Transverse colon (tissue), 4 donors: Measurements from ENCODE around the gene GPC5. TPM values are rescaled to one million over a fixed set of nuclear protein-coding genes. Genes with fewer than 3 reads are reported as not detected.

Experiments
- DNase-seq: peaks from one replicate; pipeline ENCODE4 v3.0.0-alpha.2; 2019
- H3K27ac ChIP-seq, 4 donors: fragments of 200-600 bp; sonication (generic); 2 replicates each; pipeline ENCODE4 v1.5.1; 2016 to 2018; ENCODE audit warnings: inconsistent platforms in 4 of 4
- H3K27me3 ChIP-seq: fragments of 200-600 bp; sonication (generic); 2 replicates; pipeline ENCODE4 v1.5.1; 2017; ENCODE audit warnings: inconsistent platforms
- H3K36me3 ChIP-seq, 4 donors: fragments of 200-600 bp; sonication (generic); 2 replicates each; pipeline ENCODE4 v1.5.1; 2017 to 2019; ENCODE audit warnings: inconsistent platforms in 4 of 4
- H3K4me1 ChIP-seq, 4 donors: fragments of 200-600 bp; sonication (generic); 2 replicates each; pipeline ENCODE4 v1.5.1; 2017 to 2020; ENCODE audit warnings: inconsistent platforms in 4 of 4
- H3K4me3 ChIP-seq, 4 donors: fragments of 200-600 bp; sonication (generic); 1 replicate in 1 of 4; 2 replicates in 3 of 4; pipeline versions ENCODE4 v1.5.1 to v1.6.1; 2017 to 2019; ENCODE audit warnings: inconsistent platforms in 4 of 4
- H3K9me3 ChIP-seq, 2 donors: fragments of 200-600 bp; sonication (generic); 2 replicates each; pipeline ENCODE4 v1.5.1; 2017 to 2019; ENCODE audit warnings: inconsistent platforms in 2 of 2
- EP300 ChIP-seq: sonication (generic); formaldehyde crosslinking; IDR thresholded peaks from one replicate; pipeline ENCODE4 v1.6.1; 2017; ENCODE audit warnings: antibody characterized with exemption, low read depth
- POLR2A ChIP-seq: fragments of 450-650 bp; IDR thresholded peaks from one replicate; pipeline ENCODE4 v1.6.1; 2016; ENCODE audit warnings: antibody characterized with exemption, mild to moderate bottlenecking, moderate library complexity
- POLR2AphosphoS5 ChIP-seq, 3 donors: sonication (generic); formaldehyde crosslinking; IDR thresholded peaks; one replicate each; pipeline ENCODE4 v1.6.1; 2016; ENCODE audit warnings: antibody characterized with exemption in 3 of 3
- WGBS, 2 donors: methylation state at CpG; one replicate each; pipeline ENCODE4 v1.1.5; 2018; ENCODE audit warnings: low coverage in 1 of 2; 5-methylcytosine and 5-hydroxymethylcytosine counted together
- in situ Hi-C, 4 donors: fragments of 200-750 bp; cut with MboI; loops; one replicate each; pipeline versions ENCODE4 v1.15.0 to v1.15.1; 2017; ENCODE audit warnings: low sequenced_read_pairs in 3 of 4, low pct_ligation_motif_present in 1 of 4, low pct_unique_long_range_greater_than_20kb in 1 of 4
- intact Hi-C: fragments of 100-400 bp; cut with DNase I; formaldehyde crosslinking; loops from one replicate; pipeline ENCODE4 v1.15.1; 2023; ENCODE audit warnings: low total_unique reads
- total RNA-seq, 4 donors: library from RNA; depleted of rRNA; stranded (reverse); fragments of >200 nt; gene quantifications; one replicate each; pipeline ENCODE4 v1.1.0, GENCODE V29; 2016
- TF ChIP-seq, protein P1 (sequence below), 5 experiments: fragments of 200-600 bp in 3 of 5; fragments of 450-650 bp in 2 of 5; sonication (generic) in 3 of 5; IDR thresholded peaks; 1 replicate in 2 of 5; 2 replicates in 3 of 5; pipeline ENCODE4 v1.5.1; 2016 to 2017; ENCODE audit warnings: antibody characterized with exemption in 5 of 5, inconsistent platforms in 3 of 5, mild to moderate bottlenecking in 2 of 5, moderate library complexity in 1 of 5

GPC5 gene
- total RNA-seq, 4 donors from 2014 or later = 0.48 to 1.4 TPM; not detected in 2

DNA sequence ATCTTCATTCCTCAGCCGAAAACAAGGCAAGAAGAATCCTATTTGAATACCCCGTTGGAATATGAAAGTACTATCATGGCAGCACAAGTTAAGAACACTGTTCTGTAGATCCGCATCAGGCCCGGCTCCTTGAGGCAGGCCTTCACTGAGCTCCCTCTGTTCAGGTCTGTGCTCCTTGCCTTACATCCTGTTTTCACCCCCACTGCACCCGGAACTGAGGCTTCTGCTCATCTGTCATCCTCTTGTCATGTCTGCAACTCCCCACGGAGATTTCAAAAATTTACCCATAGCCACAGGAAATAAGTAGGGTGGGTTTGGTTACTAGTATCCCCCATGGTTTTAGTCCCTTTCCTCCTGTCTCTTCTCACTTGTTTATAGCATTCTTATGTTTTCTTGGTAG lies 861.9 kb downstream of the GPC5 start:
- 85 to 87% methylated on average over 6 of the region's 6 CpGs for WGBS, 2 donors

GRCh38 chr13:92262100-92262788 lies 863.8 kb downstream of the GPC5 start:
- Histone ChIP-seq H3K9me3 (no peaks in the 10 kb centered on the region), H3K27ac (no peak overlapping the region), H3K4me1 (no peaks in the 10 kb centered on the region), H3K36me3 (no peaks in the 10 kb centered on the region), H3K4me3 (no peak overlapping the region), H3K27me3 (no peaks in the 10 kb centered on the region)
- no peak for TF ChIP-seq POLR2AphosphoS5 (IDR thresholded peaks at IDR 0.05)
- TF ChIP-seq, protein P1, sequence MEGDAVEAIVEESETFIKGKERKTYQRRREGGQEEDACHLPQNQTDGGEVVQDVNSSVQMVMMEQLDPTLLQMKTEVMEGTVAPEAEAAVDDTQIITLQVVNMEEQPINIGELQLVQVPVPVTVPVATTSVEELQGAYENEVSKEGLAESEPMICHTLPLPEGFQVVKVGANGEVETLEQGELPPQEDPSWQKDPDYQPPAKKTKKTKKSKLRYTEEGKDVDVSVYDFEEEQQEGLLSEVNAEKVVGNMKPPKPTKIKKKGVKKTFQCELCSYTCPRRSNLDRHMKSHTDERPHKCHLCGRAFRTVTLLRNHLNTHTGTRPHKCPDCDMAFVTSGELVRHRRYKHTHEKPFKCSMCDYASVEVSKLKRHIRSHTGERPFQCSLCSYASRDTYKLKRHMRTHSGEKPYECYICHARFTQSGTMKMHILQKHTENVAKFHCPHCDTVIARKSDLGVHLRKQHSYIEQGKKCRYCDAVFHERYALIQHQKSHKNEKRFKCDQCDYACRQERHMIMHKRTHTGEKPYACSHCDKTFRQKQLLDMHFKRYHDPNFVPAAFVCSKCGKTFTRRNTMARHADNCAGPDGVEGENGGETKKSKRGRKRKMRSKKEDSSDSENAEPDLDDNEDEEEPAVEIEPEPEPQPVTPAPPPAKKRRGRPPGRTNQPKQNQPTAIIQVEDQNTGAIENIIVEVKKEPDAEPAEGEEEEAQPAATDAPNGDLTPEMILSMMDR (IDR thresholded peaks at IDR 0.05) = no peak
- TF ChIP-seq EP300 = no peak
- TF ChIP-seq POLR2A = no peak
- DNase-seq = no peak
- in situ Hi-C loops = no loop called here
- intact Hi-C loops = no loop called here
- WGBS, 2 donors = 50 to 53% methylated on average over 3 of the region's 3 CpGs

More for the DNA sequence above, 861.9 kb downstream of the GPC5 start:
- intact Hi-C loops (no loop called here), in situ Hi-C loops (no loop called here)
- Histone ChIP-seq H3K4me1 (no peaks in the 10 kb centered on the region), H3K9me3 (no peaks in the 10 kb centered on the region), H3K27ac (no peak overlapping the region), H3K27me3 (no peaks in the 10 kb centered on the region), H3K4me3 (no peak overlapping the region), H3K36me3 (no peaks in the 10 kb centered on the region)
- no peak for DNase-seq
- no peak for TF ChIP-seq POLR2AphosphoS5 (IDR thresholded peaks at IDR 0.05)
- TF ChIP-seq, protein P1 (IDR thresholded peaks at IDR 0.05) = no peak
- no peak for TF ChIP-seq EP300
- no peak for TF ChIP-seq POLR2A

DNA sequence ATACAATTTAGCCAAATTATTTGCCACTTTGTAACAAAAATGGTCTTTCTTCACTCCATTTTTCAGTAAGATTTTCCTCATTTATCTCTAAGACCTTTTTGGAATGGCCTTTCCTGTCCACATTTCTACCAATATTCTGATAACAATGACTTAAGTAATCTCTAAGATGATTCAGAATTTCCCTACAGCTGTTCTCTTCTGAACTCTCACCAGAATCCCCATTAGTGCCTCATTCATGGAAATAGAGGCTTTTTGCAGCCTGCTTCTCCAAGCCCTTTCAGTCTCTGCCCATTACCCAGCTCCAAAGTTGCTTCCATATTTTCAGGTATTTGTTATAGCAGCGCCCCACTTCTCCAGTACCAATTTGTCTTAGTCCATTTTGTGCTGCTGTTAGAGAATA lies 867.0 kb downstream of the GPC5 start:
- WGBS, 2 donors = 83 to 88% methylated on average over 1 of the region's 1 CpG
- intact Hi-C loops (no loop called here), in situ Hi-C loops (no loop called here)
- no peaks in the 10 kb centered on the region for H3K27me3 ChIP-seq
- no peak overlapping the region for H3K4me3 ChIP-seq
- no peaks in the 10 kb centered on the region for H3K4me1 ChIP-seq
- H3K9me3 ChIP-seq = no peaks in the 10 kb centered on the region
- H3K27ac ChIP-seq = no peak overlapping the region
- no peak for DNase-seq
- H3K36me3 ChIP-seq = no peaks in the 10 kb centered on the region
- TF ChIP-seq POLR2AphosphoS5 (IDR thresholded peaks at IDR 0.05) (no peak), POLR2A (no peak), EP300 (no peak)
- TF ChIP-seq, protein P1 (IDR thresholded peaks at IDR 0.05) = no peak

DNA sequence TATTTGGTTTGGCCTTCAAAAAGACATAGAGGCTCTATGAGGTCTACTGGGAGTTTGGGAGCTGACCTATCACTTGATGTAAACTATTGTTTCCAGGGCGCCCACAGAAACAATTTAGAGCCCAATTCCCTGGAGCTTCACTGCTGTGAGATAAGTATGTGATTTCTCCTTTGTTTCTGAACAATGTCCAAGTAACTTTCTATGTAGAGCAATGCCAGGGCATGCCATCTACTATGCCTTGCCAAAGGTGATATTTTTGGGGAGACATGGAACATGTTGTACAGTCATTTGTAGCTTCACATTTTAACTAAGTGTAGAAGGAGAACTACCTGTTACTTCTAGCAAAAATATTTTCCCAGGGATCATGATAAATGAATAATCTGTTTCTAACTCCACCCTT lies 872.6 kb downstream of the GPC5 start:
- Histone ChIP-seq H3K36me3 (no peaks in the 10 kb centered on the region), H3K4me3 (no peak overlapping the region), H3K9me3 (no peaks in the 10 kb centered on the region), H3K27me3 (no peaks in the 10 kb centered on the region), H3K4me1 (peaks cover 0 to 16% (median 0%) of the 10 kb centered on the region in 4 donors), H3K27ac (peak overlapping the region in 1 of 4 donors; percentile 17)
- 80 to 81% methylated on average over 1 of the region's 1 CpG for WGBS, 2 donors
- intact Hi-C loops = no loop called here
- DNase-seq = no peak
- TF ChIP-seq POLR2AphosphoS5 (IDR thresholded peaks at IDR 0.05) = no peak
- TF ChIP-seq, protein P1 (IDR thresholded peaks at IDR 0.05) = no peak
- TF ChIP-seq POLR2A = no peak
- no peak for TF ChIP-seq EP300
- in situ Hi-C loops = no loop called here
